SK-N-SH (cell line): ENCODE results near the gene IGSF9.

Experiments
- CHD2 ChIP-seq: fragments of 150-350 bp; IDR thresholded peaks from 2 replicates; pipeline ENCODE4 v1.6.1; 2018; ENCODE audit warnings: low read length; ENCODE audit not compliant: partially characterized antibody
- CTCF ChIP-seq: fragments of 200-600 bp; sonication (generic); IDR thresholded peaks from 2 replicates; pipeline ENCODE4 v1.6.1; 2017; ENCODE audit warnings: antibody characterized with exemption, mild to moderate bottlenecking, moderate library complexity
- EP300 ChIP-seq, 2 experiments: IDR thresholded peaks; 2 replicates each; pipeline versions ENCODE4 v1.4.0 to v1.6.1; 2012; ENCODE audit warnings: borderline replicate concordance in 1 of 2, low read depth in 1 of 2, low read length in 1 of 2
- FOXJ3 ChIP-seq: sonication (generic); formaldehyde crosslinking; IDR thresholded peaks from 2 replicates; pipeline ENCODE4 v1.5.1; 2020; ENCODE audit warnings: mild to moderate bottlenecking, missing genetic modification reagents
- GABPA ChIP-seq: IDR thresholded peaks from 2 replicates; pipeline ENCODE4 v1.4.0; 2012; ENCODE audit warnings: low read depth, mild to moderate bottlenecking
- MXI1 ChIP-seq: IDR thresholded peaks from 2 replicates; pipeline ENCODE4 v1.6.1; 2012; ENCODE audit warnings: mild to moderate bottlenecking, low read depth, low read length, improper control_type of control experiment
- NFIC ChIP-seq: IDR thresholded peaks from 2 replicates; pipeline ENCODE4 v1.4.0; 2012; ENCODE audit warnings: borderline replicate concordance
- POLR2AphosphoS5 ChIP-seq: IDR thresholded peaks from 2 replicates; pipeline ENCODE4 v1.6.1; 2012; ENCODE audit warnings: low read depth, low read length
- RAD21 ChIP-seq: IDR thresholded peaks from 2 replicates; pipeline ENCODE4 v1.6.1; 2012; ENCODE audit warnings: mild to moderate bottlenecking, low read length
- RCOR1 ChIP-seq: fragments of 150-350 bp; IDR thresholded peaks from 2 replicates; pipeline ENCODE4 v1.6.1; 2017; ENCODE audit warnings: antibody characterized with exemption, low read length
- SIN3A ChIP-seq: IDR thresholded peaks from 2 replicates; pipeline ENCODE4 v1.6.1; 2012; ENCODE audit warnings: low read depth, mild to moderate bottlenecking, low read length, moderate library complexity, borderline replicate concordance
- TAF1 ChIP-seq: IDR thresholded peaks from 2 replicates; pipeline ENCODE4 v1.6.1; 2012; ENCODE audit warnings: low read depth, mild to moderate bottlenecking, low read length, moderate library complexity, borderline replicate concordance
- TF ChIP-seq, protein P1 (sequence below): IDR thresholded peaks from 2 replicates; pipeline ENCODE4 v1.4.0; 2012; ENCODE audit warnings: low read depth

DNA sequence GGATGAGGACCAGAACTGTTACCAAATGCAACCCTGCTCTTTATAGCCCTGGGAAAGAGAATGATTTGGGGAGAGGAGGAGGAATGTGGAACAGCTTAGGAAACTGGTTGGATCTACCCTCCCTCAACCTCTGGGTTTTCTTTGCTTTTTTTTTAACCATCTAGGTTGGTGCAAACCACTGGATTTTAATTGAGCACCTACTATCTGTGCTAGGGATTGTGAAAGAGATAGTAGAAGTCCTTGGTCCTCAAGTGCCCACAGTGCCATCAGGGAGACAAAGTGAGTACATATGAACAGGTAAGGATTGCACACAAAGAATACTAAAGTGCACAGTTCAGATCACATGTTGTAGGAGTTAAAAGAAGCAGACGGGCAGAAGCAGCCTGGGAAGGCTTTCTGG is 24.8 kb downstream of the IGSF9 start:
- TF ChIP-seq CTCF (no peak), RAD21 (no peak), CHD2 (no peak), GABPA (no peak), RCOR1 (no peak), MXI1 (no peak), NFIC (no peak), POLR2AphosphoS5 (no peak), SIN3A (no peak), TAF1 (no peak), EP300 (IDR thresholded peaks at IDR 0.05; ENCODE audit: borderline replicate concordance in 1 of 2, low read depth in 1 of 2, low read length in 1 of 2) (no peak), FOXJ3 (no peak)
- TF ChIP-seq, protein P1, sequence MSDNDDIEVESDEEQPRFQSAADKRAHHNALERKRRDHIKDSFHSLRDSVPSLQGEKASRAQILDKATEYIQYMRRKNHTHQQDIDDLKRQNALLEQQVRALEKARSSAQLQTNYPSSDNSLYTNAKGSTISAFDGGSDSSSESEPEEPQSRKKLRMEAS: no peak
